Stimulated activated CD4-positive, alpha-beta T cell treated with anti-CD3 and anti-CD28 coated beads, Interleukin-4, amount 100 ng/mL, for 1 hour (primary cell): Measurements from ENCODE around the gene PPP2R5C.
"Not testable (repeated sequence)": the region's sequence is repeated elsewhere in the genome, so short reads cannot be mapped to it uniquely, and the experiment has no call there.

Experiments used
- DNase-seq: peaks from one replicate; pipeline ENCODE4 v3.0.0-alpha.2; 2020

The PPP2R5C gene

DNA sequence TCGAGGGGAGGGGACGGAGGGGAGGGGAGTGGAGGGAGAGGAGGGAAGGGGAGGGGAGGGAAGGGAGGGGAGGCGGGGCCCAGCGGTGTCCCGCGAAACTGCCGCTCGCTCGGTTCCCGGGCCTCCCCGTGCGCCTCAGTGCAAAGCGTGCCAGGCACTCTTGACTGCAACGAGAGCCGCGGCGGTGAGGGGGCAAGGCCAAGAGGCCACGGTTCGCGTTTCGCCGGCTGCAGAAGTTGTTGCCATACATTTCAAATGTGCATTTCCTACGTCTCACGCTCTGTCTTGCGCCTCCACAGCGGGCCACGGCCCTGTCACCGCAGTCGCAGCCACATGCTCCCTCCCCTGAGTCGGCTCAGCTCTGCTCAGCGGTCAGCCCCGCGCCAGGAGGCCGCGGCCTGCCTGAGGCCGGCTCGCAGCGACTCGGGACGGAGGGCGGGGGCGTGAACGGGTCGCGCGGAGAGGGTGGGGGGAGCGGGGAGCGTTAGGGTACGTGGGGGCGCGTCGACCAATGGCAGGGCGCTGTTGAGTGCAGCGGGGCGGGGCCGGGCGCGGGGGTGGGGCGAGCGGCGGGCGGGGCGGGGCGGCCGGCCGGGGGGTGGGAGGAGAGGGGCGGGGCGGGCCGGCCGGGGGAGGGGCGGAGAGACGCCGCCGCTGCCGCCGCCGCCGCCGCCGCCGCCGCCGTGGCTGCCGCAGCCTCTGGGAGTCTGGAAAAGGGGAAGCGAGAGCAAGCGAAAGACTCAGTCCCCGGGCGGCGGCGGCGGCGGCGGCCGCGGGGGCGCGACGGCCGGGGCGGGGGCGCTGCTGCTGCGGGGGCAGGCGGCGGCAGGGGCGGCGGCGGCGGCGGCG is at the start of gene PPP2R5C:
TSS of gene PPP2R5C (plus strand) at position 678 of the 849 bp plus-strand sequence. CDS start 185 bp downstream, outside the sequence.
- DNase-seq: peak; percentile 87

DNA sequence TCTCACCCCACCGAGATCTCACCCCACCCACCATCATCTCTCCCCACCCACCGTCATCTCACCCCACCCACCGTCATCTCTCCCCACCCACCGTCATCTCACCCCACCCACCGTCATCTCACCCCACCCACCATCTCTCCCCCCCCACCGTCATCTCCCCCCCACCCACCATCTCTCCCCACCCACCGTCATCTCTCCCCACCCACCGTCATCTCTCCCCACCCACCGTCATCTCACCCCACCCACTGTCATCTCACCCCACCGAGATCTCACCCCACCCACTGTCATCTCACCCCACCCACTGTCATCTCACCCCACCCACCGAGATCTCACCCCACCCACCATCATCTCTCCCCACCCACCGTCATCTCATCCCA is 49.7 kb upstream of the PPP2R5C start:
- not testable (repeated sequence) for DNase-seq

DNA sequence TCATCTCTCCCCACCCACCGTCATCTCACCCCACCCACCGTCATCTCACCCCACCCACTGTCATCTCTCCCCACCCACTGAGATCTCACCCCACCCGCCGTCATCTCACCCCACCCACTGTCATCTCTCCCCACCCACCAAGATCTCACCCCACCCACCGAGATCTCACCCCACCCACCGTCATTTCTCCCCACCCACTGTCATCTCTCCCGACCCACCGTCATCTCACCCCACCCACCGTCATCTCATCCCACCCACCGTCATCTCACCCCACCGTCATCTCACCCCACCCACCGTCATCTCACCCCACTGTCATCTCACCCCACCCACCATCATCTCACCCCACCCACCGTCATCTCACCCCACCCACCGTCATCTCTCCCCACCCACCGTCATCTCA is 49.2 kb upstream of the PPP2R5C start:
- not testable (repeated sequence) for DNase-seq

DNA sequence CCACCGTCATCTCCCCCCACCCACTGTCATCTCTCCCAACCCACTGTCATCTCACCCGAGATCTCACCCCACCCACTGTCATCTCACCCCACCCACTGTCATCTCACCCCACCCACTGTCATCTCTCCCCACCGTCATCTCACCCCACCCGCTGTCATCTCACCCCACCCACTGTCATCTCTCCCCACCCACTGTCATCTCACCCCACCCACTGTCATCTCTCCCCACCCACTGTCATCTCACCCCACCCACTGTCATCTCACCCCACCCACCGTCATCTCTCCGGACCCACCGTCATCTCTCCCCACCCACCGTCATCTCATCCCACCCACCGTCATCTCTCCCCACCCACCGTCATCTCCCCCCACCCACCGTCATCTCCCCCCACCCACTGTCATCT is 48.4 kb upstream of the PPP2R5C start:
- DNase-seq: not testable (repeated sequence)

DNA sequence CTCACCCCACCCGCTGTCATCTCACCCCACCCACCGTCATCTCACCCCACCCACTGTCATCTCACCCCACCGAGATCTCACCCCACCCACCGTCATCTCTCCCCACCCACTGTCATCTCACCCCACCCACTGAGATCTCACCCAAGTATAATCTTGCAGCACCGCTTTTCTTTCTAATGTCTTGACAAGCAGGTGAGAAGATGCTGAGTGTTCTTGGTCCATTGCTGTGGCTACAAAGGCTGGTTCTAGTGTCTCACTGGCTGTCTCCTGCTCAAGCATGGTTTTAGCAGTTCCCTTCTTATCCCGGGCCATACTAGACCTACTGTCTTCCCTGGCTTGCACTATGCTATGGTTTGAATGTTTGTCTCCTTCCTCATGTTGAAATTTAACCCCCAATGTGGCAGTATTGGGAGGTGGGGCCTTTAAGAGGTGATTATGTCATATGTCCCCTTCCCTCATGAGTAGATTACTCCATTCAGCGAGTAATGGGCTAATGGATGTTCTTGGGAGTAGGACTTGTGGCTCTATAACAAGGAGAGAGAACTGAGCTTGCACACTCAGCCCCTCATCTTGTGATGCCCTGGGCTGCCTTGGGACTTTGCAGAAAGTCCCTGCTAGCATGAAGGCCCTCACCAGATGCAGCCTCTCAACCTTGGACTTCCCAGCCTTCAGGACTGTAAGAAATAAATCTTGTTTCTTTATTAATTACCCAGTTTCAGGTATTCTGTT is 47.7 kb upstream of the PPP2R5C start:
- no peak for DNase-seq

DNA sequence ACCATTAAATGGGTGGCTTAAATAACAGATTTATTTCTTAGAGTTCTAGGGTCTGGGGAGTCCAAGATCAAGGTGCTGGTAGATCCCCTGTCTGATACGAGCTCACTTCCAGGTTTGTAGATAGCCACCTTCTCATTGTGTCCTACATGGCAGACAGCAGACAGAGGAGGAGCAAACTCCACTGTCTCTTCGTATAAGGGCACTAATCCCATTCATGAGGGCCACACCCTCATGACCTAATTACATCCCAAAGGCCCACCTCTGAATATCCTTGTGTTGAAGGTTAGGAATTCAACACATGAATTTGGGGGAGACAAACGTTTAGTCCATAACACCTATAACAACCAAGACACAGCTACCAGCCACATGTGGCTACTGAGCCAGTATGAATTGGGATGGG is 47.1 kb upstream of the PPP2R5C start:
- no peak for DNase-seq

DNA sequence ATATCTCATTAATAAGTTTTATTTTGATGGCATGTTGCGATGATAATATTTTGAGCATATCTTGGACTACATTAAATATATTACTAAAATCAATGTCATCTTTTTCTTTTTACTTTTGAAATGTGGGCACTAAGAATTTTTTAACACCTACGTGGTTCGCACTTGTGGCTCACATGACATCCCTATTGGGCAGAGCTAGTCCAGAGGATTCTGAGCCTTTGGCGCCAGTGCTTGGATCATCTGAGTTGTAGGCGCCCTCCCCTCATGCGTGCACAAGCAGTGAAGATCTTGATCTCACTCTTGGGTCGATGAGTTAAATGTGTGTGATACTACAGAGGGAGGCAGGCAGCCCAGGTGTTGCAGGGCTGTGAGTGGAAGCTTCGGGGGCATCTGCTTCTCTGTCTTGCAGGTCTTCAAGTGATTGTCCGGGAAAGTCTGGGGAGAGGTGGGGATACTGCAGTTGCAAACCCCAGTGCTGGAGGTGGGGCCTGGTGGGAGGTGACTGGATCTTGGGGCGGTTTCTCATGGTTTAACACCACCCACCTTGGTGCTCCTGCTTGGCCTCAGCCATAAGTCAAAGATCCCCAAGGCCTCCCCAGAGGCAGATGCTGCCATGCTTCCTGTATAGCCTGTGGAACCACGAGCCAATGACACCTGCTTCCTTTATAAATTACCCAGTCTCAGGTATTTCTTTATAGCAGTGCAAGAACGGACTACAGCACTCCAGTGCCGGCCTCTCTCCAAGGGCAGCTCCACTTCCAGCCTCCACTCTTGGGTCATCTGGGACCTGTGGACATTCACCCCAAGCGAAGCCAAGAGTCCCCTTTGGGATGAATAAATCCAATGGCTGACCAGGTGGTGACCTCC is 46.1 kb upstream of the PPP2R5C start:
- no peak for DNase-seq

DNA sequence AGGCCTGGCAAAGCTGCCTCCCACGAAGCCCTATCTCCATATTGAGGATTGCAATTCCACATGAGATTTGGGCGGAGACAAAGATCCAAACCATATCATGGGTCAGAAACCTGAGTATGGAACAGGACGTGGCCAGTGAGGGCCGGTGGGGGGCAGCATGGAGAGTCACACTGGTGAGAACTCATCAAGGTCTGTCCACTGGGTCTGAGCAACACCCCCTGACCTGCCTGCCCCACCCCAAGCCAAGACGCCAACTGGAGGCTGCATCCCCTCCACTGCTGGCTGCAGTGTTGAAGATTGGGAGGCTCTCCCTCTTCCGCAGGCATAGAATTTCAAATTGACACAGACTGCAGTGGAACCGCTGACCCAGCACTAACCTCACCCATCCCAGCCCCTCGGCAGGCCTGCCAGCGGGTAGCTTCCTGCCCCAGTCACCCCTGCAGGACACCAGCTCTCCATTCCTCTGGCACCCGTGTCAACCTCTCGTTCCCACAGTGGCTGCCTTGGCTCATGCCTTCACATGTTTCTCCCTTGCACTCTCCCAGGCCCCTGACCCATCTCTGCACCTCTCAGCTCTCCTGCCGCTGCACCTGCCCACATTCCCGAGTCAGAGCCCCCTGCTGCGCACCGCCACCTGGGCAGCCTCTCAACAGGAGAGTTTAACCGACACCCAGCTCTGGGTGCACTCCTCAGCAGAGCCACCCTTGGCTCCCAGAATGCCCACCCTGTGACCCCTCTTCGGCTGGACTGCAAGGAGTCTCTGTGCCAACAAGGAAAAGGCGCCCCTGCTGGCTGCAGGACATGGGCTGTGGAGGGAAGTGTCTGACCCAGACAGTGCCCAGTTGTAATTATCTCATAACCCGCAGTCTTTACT is 45.2 kb upstream of the PPP2R5C start:
- DNase-seq: no peak

DNA sequence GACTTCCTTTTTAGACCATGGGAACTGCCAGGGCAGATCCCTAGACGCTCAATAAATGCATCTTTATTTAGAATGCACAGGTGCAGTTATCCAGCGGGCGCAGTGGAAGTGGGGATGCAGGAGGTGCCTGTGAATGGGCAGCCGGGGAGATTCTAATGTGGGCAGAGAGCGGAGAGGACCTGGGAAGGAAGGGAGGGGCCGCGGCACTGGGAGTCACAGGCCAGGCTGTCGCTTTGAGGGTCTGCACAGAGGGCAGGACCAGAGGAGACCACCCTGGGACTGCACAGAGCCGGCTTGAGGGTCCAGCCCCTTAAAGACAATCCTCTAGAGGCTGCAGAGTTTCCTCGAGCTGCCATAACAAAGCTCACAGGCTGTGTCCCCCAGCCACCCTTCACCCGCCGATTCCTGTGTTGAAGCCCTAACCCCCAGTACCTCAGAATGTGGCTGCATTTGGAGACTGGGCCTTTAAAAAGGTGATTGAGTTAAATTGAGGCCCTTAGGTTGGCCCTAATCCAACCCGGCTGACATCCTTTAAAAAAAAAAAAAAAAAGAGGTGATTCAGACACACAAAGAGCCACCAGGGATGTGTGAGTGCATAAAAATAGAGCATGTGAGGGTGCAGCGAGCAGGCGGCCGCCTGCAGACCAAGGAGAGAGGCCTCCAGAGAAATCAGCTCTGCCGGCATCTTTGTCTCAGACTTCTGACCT is 44.4 kb upstream of the PPP2R5C start:
- no peak for DNase-seq

DNA sequence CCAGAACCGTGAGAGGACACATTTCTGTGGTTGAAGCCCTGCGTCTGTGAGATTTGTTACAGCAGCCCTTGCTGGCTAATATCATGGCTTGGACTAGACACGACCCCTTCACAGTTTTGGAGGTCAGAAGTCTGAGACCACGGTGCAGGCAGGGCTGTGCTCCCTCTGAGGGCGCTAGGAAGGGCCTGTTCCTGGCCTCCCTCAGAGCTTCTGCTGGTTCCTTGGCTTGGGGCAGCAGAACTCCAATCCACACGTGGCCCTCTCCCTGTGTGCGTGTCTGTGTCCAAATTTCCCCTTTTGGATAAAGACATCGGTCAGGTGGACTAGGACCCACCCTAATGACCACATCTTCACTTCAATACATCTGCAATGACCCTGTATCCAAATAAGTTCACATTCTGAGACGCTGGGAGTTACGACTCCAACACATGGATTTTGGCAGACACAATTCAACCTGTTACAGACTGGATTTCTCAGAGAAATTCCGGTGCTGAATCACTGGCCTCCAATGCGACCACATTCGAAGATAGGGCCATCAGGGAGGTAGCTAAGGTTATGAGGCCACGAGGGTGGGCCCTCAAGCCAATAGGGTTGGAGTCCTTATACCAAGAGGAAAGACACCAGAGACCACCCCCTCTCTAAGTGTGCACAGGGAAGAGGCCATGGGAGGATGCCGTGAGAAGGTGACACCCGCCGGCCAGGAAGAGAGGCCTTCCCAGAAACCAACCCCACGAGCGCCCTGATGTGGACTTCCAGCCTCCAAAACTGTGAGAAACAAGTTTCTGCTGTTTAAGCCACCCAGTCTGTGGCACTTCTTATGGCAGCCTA is 43.6 kb upstream of the PPP2R5C start:
- DNase-seq: no peak

DNA sequence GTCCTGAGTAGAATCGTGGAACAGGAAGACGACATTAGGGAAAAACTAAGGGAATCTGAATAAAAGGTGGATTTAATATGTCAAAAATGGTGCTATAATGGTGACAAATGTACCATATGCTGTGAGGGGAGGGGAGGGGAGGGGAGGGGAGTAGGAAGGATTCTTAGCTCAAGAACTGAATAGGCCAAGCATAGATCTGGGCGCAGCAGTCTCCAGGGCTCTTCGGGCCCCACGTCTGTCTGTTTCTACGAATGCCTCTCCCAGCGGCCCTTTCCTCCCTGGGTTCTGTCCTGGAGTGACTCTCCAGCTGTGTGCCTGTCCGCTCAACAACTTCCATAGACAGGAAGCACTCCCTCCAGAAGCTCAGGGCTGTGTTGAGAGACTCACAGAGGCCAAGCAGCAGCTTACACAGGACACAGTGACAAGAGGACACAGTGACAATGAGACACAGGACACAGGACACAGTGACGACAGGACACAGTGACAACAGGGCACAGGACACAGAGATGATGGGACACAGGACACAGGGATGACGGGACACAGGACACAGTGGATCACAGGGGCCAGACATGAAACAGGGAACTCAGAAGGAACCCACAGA is 42.4 kb upstream of the PPP2R5C start:
- DNase-seq: no peak

DNA sequence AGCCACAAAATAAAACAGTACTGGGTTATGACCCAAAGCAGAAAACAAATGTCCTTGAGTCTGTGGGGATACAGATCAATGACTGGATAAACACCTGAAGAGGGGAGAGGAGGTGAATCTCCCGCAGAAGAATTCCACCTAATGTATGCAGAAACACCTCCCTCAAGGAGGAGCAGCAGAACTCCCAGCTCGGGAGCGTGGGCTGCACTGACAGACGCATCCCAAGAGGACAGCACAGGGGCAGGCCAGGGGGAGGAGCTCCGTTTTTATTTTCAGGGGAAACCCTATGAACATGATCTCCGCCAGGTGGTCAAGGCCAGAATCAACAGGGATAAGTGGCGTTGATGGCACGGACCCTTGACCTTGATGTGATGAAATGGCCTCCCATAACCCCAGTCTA is 41.8 kb upstream of the PPP2R5C start:
- no peak for DNase-seq

DNA sequence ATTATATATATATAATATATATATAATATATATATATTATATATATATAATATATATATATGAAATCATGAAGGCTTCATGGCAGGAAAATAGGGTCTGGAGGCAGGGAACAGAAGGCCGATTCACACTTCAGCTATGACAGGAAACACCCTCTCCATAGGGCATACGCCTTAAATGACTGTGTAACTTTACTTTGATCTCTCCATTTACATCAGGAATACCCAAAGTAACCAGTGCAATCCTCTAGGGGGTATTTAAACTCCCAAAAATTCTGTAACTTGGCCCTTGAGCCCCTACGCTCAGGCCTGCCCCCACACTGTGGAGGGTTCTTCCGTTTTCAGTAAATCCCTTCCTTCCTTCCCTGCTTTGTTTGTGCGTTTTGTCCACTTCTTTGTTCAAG is 40.4 kb upstream of the PPP2R5C start:
- DNase-seq: no peak

DNA sequence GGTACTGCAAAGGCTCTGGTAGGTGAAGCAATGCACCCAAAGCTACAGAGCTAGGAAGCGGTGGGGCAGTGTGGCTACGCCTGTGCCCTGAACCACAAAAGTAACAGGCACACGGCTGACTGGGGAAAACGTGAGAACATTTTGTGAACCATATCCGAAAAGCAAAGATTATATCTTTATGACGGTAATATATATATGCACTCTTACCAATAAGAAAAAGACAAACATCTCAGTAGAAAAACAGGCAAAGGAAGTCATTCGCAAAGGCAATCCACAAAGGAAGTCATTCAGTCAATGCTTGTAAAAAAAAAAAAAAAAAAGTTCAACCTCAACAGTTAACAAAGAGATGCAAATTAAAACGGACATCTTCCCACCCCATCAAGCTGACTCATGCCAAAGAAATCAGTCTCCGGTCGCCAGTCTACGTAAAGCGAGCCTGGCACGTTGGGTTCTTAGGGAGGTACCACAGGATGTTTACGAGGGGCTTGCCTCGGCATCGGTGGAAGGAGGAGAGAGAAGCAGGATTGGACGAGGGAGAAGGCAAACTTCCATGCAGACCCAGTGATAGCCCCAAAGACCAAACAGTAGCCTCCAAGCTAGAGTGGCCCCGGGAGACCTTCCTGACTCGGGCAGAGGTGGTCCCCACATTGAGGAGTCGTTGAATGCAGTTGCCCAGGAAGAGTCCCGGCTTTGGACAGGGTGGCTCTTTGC is 39.4 kb upstream of the PPP2R5C start:
- peak; percentile 53 for DNase-seq

DNA sequence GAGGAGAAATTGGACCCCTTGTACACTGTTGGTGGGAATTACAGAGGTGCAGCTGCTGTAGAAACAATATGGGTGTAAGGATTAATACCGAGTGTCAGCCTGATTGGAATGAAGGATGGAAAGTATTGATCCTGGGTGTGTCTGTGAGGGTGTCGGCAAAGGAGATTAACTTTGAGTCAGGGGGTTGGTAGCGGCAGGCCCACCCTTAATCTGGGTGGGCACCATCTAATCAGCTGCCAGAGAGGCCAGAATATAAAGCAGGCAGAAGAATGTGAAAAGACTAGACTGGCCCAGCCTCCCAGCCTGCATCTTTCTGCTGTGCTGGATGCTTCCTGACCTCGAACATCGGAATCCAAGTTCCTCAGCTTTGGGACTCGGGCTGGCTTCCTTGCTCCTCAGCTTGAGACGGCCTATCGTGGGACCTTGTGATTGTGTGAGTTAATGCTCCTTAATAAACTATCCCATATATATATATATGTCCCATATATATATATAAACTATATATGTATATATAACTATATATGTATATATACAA is 38.4 kb upstream of the PPP2R5C start:
- no peak for DNase-seq

DNA sequence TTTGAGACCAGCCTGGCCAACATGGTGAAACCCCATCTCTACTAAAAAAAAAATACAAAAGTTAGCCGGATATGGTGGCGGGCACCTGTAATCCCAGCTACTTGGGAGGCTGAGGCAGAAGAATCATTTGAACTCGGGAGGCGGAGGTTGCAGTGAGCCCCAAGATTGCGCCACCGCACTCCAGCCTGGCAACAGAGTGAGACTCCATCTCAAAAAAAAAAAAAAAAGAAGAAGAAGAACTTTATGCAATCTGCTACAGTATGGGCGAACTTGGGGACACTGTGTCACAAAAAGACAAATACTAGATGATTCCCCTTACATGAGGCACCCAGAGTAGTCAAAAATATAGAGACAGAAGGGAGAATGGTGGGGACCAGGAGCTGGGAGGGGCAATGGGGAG is 35.9 kb upstream of the PPP2R5C start:
- not testable (repeated sequence) for DNase-seq

DNA sequence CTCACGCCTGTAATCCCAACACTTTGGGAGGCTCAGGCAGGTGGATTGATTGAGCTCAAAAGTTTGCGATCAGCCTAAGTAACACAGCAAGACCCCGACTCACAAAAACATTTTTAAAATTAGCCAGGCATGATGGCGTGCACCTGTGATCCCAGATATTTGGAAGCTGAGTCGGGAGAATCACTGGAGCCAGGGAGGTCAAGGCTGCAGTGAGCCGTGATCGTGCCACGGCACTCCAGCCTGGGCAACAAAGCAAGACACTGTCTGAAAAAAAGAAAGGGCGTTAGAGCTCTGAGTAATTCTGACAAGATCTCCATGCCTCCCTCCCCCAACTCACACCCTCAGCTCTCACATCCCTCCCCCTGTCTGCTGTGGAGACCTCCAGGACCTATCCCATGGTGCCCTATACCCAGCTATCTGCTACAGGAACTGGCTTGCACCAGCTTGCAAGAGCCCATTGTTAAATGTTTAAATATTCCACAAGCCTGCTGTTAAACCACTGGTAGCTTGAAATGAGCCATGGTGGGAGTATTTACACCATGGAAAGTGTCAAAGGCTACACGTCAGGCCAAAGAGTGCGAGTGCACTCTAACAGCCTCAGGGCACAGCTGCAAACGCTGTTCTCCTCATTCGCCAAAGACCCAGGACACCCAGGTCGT is 35.1 kb upstream of the PPP2R5C start:
- DNase-seq: no peak

DNA sequence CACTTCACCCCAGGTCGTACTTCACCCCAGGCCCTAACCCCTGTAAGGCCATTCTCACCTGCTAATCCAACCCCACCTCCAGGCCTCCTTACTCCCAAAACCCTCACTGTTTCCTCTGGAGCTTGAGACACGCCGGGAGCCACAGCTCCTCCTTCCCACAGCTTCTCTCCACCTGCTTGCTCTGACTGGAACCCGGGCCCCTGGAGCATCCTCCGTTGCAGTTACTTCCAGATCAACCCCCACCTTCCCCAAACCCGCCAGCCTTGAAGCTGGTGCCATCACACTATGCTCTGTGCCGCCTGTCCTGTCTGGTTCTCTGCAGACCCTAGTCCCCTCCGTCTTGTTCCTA is 34.6 kb upstream of the PPP2R5C start:
- DNase-seq: no peak
